ENCODE results near the gene GPX4.

The GPX4 gene

GRCh38 chr19:1093811-1094553 lies 9.8 kb upstream of the GPX4 start:
- DNase-seq (ENCODE audit: extremely low read depth, low read depth): no peak
- TF ChIP-seq, protein P1, sequence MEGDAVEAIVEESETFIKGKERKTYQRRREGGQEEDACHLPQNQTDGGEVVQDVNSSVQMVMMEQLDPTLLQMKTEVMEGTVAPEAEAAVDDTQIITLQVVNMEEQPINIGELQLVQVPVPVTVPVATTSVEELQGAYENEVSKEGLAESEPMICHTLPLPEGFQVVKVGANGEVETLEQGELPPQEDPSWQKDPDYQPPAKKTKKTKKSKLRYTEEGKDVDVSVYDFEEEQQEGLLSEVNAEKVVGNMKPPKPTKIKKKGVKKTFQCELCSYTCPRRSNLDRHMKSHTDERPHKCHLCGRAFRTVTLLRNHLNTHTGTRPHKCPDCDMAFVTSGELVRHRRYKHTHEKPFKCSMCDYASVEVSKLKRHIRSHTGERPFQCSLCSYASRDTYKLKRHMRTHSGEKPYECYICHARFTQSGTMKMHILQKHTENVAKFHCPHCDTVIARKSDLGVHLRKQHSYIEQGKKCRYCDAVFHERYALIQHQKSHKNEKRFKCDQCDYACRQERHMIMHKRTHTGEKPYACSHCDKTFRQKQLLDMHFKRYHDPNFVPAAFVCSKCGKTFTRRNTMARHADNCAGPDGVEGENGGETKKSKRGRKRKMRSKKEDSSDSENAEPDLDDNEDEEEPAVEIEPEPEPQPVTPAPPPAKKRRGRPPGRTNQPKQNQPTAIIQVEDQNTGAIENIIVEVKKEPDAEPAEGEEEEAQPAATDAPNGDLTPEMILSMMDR (IDR thresholded peaks at IDR 0.05; ENCODE audit: low read depth, low read length): no peak

GRCh38 chr19:1094655-1094977 lies 9.2 kb upstream of the GPX4 start:
- TF ChIP-seq, protein P1 (IDR thresholded peaks at IDR 0.05; ENCODE audit: low read depth, low read length): no peak
- no peak for DNase-seq (ENCODE audit: extremely low read depth, low read depth)

- DNase-seq (ENCODE audit: extremely low read depth, low read depth): peak; percentile 96
- TF ChIP-seq, protein P1 (IDR thresholded peaks at IDR 0.05; ENCODE audit: low read depth, low read length): no peak
Measured at GRCh38 chr19:1094978-1095701, 8.7 kb upstream of the GPX4 start, which contains the start of gene POLR2E. Gene POLR2E (minus strand): TSS chr19:1095375. CDS start chr19:1095315, 60 bp downstream.

DNA sequence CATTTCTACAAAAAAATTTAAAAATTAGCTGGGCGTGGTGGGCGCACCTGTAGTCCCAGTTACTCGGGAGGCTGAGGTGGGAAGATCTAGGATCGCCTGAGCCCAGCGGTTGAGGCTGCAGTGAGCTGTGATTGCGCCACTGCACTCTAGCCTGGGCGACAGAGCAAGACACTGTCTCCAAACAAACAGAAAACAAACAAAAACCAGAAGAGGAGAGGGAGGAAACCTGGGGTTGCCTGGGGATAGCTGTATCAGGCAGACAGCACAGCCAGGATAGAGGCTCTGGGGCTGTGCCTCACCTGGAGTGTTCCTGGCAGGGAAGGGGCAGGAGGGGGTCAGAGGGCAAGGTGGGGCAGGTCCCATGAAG lies 6.0 kb upstream of the GPX4 start:
- DNase-seq (ENCODE audit: extremely low read depth, low read depth): no peak
- TF ChIP-seq, protein P1 (IDR thresholded peaks at IDR 0.05; ENCODE audit: low read depth, low read length): no peak

GRCh38 chr19:1098177-1099051 lies 5.4 kb upstream of the GPX4 start:
- TF ChIP-seq, protein P1 (IDR thresholded peaks at IDR 0.05; ENCODE audit: low read depth, low read length): no peak
- DNase-seq (ENCODE audit: extremely low read depth, low read depth): no peak

- TF ChIP-seq, protein P1 (IDR thresholded peaks at IDR 0.05; ENCODE audit: low read depth, low read length): no peak
- DNase-seq (ENCODE audit: extremely low read depth, low read depth): no peak
Measured at GRCh38 chr19:1101337-1101698, 2.5 kb upstream of the GPX4 start.
